Neural crest cell (in vitro differentiated cells): ENCODE data around the gene PLPP3. TPM values are rescaled to one million over a fixed set of nuclear protein-coding genes. Genes with fewer than 3 reads are reported as not detected.

Experiments used
- DNase-seq: peaks from one replicate; pipeline ENCODE4 v3.0.0; 2021; ENCODE audit warnings: low read depth, mixed read lengths, low spot score
- H3K27ac Mint-ChIP-seq: one replicate; pipeline ENCODE4 v1.8.0; 2021; ENCODE audit warnings: mild to moderate bottlenecking, mixed read lengths; ENCODE audit not compliant: unreplicated experiment
- H3K27me3 Mint-ChIP-seq: 2 replicates; pipeline ENCODE4 v1.8.0; 2021; ENCODE audit warnings: low read depth, mild to moderate bottlenecking, mixed read lengths
- H3K36me3 Mint-ChIP-seq: 2 replicates; pipeline ENCODE4 v1.8.0; 2021; ENCODE audit warnings: low read depth, mild to moderate bottlenecking, mixed read lengths
- H3K4me1 Mint-ChIP-seq: 2 replicates; pipeline ENCODE4 v1.8.0; 2021; ENCODE audit warnings: mixed read lengths
- H3K4me3 Mint-ChIP-seq: one replicate; pipeline ENCODE4 v1.8.0; 2021; ENCODE audit warnings: mild to moderate bottlenecking, mixed read lengths
- H3K9me3 Mint-ChIP-seq: 2 replicates; pipeline ENCODE4 v1.8.0; 2021; ENCODE audit warnings: mixed read lengths
- CTCF ChIP-seq: fragments of 200-600 bp; sonication (generic); conservative IDR thresholded peaks from 2 replicates; pipeline ENCODE4 v1.5.0; 2021; ENCODE audit warnings: antibody characterized with exemption, mild to moderate bottlenecking
- total RNA-seq: library from RNA; stranded (reverse); gene quantifications from 2 replicates; pipeline ENCODE4 v1.2.1, GENCODE V29; 2021

The PLPP3 gene
- total RNA-seq, 1 donor from 2014 or later: 24.7 TPM

- no peak for TF ChIP-seq CTCF
- DNase-seq: no peak
- H3K4me1 Mint-ChIP-seq: peaks cover 62% of the 10 kb centered on the region
- no peaks in the 10 kb centered on the region for H3K27me3 Mint-ChIP-seq
- H3K9me3 Mint-ChIP-seq: no peaks in the 10 kb centered on the region
- H3K4me3 Mint-ChIP-seq: no peak overlapping the region
- H3K27ac Mint-ChIP-seq: no peak overlapping the region
- H3K36me3 Mint-ChIP-seq: peaks cover 25% of the 10 kb centered on the region
Observed at GRCh38 chr1:56512724-56513494, 66.5 kb downstream of the PLPP3 start.

- DNase-seq: no peak
- H3K9me3 Mint-ChIP-seq: no peaks in the 10 kb centered on the region
- H3K27ac Mint-ChIP-seq: no peak overlapping the region
- peaks cover 64% of the 10 kb centered on the region for H3K4me1 Mint-ChIP-seq
- TF ChIP-seq CTCF: no peak
- H3K27me3 Mint-ChIP-seq: no peaks in the 10 kb centered on the region
- H3K36me3 Mint-ChIP-seq: peaks cover 32% of the 10 kb centered on the region
- no peak overlapping the region for H3K4me3 Mint-ChIP-seq
Observed at GRCh38 chr1:56511766-56512165, 67.6 kb downstream of the PLPP3 start.

- no peak for TF ChIP-seq CTCF
- Mint-ChIP-seq H3K36me3 (peaks cover 35% of the 10 kb centered on the region), H3K4me3 (no peak overlapping the region), H3K4me1 (peaks cover 64% of the 10 kb centered on the region), H3K9me3 (no peaks in the 10 kb centered on the region), H3K27me3 (no peaks in the 10 kb centered on the region), H3K27ac (no peak overlapping the region)
- no peak for DNase-seq
Observed at GRCh38 chr1:56511364-56511763, 68.0 kb downstream of the PLPP3 start.

- Mint-ChIP-seq H3K27me3 (no peaks in the 10 kb centered on the region), H3K36me3 (peaks cover 35% of the 10 kb centered on the region), H3K27ac (peak overlapping the region; percentile 86), H3K4me1 (peaks cover 68% of the 10 kb centered on the region), H3K4me3 (peak overlapping the region; percentile 61), H3K9me3 (no peaks in the 10 kb centered on the region)
- no peak for TF ChIP-seq CTCF
- no peak for DNase-seq
Observed at GRCh38 chr1:56510642-56511021, 68.7 kb downstream of the PLPP3 start.

GRCh38 chr1:56509713-56510641, 69.4 kb downstream of the PLPP3 start:
- H3K4me3 Mint-ChIP-seq: peak overlapping the region; percentile 61
- peaks cover 35% of the 10 kb centered on the region for H3K36me3 Mint-ChIP-seq
- no peaks in the 10 kb centered on the region for H3K27me3 Mint-ChIP-seq
- no peak for DNase-seq
- H3K27ac Mint-ChIP-seq: peak overlapping the region; percentile 86
- H3K9me3 Mint-ChIP-seq: no peaks in the 10 kb centered on the region
- peaks cover 69% of the 10 kb centered on the region for H3K4me1 Mint-ChIP-seq
- TF ChIP-seq CTCF: no peak
